CD4-positive, alpha-beta T cell treated with Interleukin-6 at 100 ng/mL for 8 hours (primary cell): Measurements from ENCODE around the gene GK2.

Source experiments
- DNase-seq: peaks from one replicate; pipeline ENCODE4 v3.0.0-alpha.2; 2020; ENCODE audit warnings: mixed read lengths, low spot score

The GK2 gene

DNA sequence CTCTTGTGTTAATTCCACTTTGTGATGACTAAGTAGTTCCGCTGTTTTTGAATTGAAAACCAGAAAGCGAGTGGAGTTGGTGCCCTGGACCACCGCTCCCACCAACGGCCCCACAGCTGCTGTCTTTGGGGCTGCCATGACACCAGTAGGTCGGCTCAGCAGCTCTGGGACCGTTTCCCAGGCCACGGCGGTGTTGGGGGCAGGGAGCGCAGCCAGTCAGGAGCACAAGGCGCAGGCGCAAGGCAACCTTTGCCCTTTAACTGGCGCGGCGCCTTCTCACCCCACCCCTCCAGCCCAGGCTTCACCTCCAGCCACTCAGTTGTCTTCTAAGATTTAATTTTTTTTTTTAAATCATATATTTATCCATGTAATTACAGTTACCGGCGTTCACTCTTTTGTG, at the start of gene GK2:
Gene GK2 (minus strand): TSS at position 166 of the 400 bp plus-strand sequence. CDS start 28 bp downstream, at position 138.
- DNase-seq: no peak

- no peak for DNase-seq
Measured at GRCh38 chr4:79455216-79455615, 47.2 kb upstream of the GK2 start.

DNA sequence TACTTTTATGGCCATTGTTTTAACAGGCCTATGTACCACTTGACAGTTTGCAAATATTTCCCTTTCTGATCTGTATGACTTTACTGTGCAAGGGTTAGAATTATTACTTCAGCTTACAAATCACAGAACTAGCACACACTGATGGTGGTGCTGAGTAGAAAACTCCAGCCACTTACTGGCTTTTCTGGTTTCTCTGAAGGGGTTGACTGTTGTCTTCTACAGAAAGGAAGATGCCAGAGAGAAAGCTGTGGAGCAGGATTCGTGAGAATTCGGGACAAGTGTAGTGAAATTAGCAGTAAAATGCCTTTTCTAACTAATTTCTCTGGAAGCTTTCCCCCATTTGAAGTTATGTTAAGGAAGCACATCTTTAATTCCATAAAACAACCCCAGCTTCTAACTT, 46.6 kb upstream of the GK2 start:
- no peak for DNase-seq

DNA sequence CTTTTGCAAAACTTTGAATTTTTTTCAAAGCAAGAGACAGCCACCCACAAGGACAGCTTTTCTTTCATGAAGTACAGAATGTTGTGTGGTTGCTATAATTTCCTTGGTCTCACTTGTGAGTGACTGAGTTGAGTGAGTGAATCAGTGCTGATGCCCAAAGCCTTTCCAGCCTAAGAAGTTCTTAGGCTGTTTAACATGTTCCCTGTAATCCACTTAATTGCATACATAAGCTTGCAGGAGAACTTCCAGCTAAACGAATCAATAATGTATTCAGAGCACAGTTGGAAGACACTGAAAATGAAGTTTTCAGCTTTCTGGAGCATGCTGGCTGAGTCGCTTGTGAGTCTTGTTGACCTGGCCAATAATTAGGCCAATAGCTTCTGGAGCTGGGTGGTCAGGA, 42.0 kb upstream of the GK2 start:
- no peak for DNase-seq

GRCh38 chr4:79446145-79446544, 38.1 kb upstream of the GK2 start:
- no peak for DNase-seq

- DNase-seq: no peak
Measured at GRCh38 chr4:79445371-79445781, 37.3 kb upstream of the GK2 start.

DNA sequence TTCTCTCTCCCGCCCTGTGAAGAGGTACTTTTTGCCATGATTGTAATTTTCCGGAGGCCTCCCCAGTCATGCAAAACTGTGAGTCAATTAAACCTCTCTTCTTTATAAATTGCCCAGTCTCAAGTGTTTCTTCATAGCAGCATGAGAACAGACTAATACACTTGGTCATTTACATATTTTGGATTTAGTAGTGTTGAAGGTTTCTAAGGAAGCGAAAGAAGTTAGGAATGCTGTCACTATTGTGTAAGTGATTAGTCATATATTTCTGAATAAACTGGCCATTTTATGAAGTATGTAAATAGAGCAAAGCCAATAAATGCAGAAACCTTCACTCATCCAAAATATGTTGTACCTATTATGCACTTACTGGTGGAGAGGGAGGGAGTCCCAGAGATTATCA, 34.4 kb upstream of the GK2 start:
- no peak for DNase-seq

DNA sequence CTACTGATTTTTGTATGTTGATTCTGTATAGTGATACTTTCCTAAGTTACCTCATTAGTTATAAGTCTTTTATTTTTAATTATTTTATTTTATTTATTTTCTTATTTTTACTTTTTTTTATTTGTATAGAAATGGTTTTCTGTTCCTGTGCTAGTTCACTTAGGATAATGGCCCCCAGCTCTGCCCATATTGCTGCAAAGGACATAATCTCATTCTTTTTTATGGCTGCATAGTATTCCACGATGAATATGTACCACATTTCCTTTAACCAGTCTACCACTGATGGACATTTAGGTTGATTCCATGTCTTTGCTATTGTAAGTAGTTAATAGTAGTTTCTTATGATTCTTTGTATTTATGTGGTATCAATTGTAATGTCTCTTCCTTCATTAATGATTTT, 31.5 kb upstream of the GK2 start:
- no peak for DNase-seq

- DNase-seq: no peak
Measured at GRCh38 chr4:79431839-79432238, 23.8 kb upstream of the GK2 start.

DNA sequence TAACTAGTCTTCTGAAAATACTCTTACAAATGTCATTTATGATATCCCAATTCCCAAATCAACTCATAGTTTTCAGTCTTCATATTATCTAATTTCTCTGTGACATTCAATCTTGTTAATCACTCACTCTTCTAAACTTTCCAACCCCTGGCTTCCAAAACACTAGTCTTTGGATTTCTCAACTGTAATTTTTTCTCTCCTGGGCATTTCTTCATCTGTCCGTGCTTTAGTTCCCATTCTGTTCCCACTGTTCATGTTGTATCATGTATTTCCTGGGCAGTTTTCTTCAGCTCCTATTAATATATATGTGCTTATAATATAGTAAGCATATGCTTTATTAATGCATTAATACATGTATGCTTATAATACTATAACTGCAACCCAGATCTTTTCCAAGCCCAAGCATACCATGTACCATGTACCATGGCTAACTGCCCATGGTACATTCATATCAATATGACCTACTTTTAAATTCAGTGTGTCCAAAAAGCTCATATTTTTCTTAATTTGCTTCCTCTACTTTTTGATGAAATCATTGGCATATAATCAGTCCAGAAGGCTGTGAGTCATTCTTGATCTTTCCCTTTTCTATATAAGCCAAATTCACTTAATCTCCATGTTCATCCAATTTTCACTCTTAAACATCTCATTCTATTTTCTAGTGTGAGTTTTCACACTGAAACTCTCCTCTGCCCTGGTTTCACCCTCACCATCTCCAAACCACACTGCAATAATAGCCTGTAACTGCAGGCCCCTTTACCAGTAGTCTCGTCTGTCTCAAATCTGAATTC, 21.3 kb upstream of the GK2 start:
- no peak for DNase-seq

GRCh38 chr4:79426989-79427388, 19.0 kb upstream of the GK2 start:
- DNase-seq: no peak

DNA sequence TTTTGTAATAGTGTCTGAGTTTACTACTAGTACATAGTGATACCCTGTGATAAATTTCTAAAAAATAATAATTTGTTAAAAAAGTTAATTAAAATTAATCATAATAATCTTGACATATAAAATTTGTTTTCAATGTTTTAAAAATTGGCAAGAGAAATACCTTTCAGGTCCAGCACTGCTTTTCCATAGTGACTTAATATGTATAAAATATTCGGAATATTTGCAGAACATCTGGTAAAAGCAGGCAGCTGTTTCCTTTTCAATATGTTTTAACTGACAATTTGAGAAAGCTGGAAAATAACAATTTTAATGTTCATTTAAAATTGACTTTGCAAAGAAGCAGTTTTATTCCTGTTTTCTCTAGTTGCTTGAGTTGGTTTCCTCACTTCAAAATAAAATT, 17.6 kb upstream of the GK2 start:
- no peak for DNase-seq

DNA sequence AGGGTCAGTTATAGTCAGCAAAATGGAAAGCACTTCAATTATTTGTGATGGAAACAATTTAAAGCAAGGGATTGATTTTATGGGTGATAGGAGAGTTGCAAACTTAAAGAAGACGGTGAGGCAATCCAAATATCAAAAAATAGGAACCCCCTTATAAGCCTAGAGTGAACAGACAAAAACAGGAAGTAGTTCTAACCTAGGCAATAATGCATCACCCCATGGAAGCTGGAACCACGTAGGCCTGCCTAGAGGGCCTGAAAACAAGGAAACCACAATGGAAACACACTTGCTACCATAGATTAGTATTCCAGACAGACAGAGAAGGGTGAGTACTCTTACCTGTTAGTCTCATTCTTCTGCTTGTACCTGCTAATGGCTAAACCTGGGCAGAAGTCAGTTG, 13.5 kb upstream of the GK2 start:
- no peak for DNase-seq

GRCh38 chr4:79413886-79414285, 5.9 kb upstream of the GK2 start:
- DNase-seq: no peak

DNA sequence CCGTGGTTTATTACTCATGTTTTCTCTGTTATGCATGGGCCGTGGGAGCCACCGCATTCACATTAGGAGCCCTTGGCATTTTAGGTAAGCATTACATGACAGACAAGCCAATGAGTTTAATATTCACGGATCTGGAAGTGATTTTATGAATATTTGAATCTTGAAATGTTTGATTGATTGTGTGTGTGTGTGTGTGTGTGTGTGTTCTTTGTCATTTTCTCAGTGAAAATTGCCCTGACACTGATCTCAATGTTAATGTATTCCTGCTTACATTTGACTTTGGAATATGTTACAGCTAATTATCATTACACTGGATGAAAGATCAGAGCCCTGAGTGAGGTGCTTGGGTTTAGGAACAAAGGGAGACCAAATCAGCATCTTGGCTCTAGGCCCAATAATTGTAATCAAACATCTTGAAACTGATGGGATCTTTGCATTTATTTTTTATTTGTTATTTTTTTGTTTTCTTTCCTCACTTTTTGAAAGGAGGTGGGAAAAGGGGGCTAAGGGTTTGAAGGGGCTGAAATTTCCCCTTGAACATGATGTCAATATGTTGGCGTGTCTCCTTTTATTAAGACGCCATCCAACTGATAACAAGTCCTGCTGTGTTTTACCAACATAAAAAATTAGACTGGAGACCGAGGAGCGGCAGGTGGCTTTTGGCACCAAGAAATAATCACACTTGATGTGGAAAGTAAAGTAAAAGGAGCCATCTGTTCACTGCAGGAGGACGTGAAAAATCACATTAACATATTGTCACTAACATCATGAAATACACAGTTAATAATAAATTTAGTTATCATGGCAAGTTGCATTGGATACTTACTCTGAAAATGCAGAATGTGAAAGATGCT, 5.2 kb upstream of the GK2 start:
- DNase-seq: no peak

GRCh38 chr4:79404666-79405065, 3.4 kb downstream of the GK2 start:
- DNase-seq: no peak

DNA sequence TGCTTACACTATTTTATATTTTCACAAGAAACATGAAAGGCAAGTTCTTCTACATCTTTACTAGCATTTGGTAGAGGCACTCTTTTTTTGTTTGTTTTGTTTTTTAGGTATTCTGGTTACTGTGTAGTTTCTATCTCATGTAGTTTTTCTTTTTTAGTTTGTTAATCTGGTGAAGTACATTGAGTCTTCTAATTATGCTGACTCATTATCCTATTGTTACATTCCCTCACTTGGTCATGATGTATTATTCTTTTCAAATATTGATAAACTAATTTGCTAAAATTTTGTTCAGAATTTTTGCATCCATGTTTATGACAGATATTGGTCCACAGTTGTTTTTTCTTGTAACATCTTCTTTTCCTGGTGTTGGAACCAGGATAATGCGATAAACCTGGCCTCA, 4.7 kb downstream of the GK2 start:
- DNase-seq: no peak

DNA sequence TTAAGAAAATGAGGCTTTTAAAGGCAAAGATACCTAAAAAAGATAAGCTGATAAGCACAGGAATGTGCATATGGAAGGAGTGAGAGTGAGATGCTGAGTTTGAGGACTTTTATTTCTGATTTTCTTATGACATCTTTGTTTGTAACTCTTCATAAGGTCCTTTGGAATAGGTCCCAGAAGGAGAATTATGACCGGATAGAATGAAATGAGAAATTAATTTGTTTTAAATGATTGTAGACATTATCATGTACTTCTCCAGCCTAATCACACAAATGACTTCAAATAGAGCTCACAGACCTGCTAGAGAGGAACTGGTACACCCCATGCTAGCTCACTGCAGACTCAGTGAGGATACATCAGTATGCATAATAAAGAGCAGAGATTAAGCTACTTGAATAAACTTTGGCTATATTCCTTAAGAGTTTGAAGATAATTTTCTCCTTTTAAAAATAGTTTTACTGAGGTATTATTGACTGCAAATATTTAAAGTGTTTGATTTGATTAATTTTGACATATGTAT, 5.6 kb downstream of the GK2 start:
- no peak for DNase-seq

- DNase-seq: no peak
Measured at GRCh38 chr4:79399076-79399475, 9.0 kb downstream of the GK2 start.

DNA sequence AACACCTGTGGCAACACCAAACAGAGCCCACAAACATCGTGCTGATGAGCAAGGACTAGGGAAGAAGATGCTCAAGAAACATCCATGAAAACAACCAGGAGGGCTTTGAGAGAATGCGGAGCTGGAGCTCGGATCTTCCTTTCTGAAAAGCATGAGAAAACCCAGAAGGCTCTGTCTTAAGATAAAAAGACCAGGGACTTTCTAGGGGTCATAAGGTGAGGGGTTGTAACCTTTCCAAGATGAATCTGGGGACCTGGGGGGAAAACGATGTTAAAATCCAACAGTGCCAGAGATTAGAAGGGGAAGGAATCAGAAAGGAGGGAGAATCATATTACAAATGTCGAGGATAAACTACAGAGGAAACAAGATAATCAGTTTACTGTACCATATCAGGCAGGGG, 10.1 kb downstream of the GK2 start:
- DNase-seq: no peak

DNA sequence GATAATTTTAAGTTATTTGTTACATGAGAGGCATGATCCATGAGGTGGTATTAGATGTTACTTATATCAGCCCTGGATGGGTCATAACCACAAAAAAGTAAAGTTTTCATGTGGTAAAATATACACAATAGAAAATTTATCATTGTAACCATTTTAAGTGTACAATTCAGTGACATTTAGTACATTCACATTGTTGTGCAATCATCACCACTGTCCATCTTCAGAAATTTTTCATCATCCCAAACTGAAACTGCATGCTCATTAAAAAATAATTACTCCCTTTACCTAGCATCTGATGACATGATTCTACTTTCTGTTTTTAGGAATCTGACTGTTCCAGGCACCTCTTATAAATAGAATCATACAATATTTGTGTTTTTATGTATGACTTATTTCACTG, 11.2 kb downstream of the GK2 start:
- DNase-seq: no peak

DNA sequence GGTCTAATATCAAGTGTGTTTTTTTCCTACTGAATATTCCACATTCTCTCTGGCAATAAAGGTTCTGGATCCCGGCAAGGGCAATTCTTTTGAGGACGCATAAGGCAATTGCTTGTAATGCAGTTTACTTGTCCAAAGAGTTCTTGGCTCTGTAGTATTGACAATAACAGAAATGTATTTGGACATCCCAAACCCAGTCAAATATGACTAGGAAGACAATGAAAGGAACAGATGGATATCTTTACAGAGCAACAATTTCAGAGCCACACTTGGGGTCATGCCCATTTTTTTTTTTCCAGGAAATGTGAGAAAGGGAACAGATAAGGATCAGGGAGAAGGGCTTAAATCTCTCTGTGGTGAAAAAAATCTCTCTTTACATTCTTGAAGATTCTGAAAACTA, 12.2 kb downstream of the GK2 start:
- DNase-seq: no peak

DNA sequence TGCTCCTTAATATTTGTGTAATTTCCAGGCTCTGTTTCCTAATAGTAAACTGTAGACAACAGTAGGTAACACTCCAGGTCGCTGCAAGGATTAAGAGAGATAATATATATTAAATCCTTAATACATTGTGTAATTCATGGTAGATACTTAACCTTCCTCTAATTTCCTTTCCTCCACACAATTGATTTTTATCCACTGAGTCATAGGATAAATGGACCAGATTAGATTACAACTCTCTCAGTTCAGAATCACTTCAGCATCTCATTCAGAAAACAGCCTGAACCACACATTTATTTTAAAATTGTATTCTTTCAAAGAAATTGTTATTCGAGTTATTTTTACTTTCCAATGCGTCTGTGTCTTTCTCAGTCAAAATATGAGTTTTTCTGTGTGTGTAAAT, 17.1 kb downstream of the GK2 start:
- no peak for DNase-seq
